Mesodermal cell (in vitro differentiated cells): Measurements from ENCODE around the gene CGNL1.

Experiments used
- H3K27ac ChIP-seq: 2 replicates; pipeline ENCODE4 v1.7.0; 2013; ENCODE audit warnings: mild to moderate bottlenecking, low read depth, low read length, moderate library complexity; ENCODE audit not compliant: severe bottlenecking
- H3K36me3 ChIP-seq: 2 replicates; pipeline ENCODE4 v1.7.1; 2013; ENCODE audit warnings: mild to moderate bottlenecking, low read length, moderate library complexity; ENCODE audit not compliant: control insufficient read depth, insufficient read depth
- H3K4me1 ChIP-seq: one replicate; pipeline ENCODE4 v1.7.1; 2013; ENCODE audit warnings: mild to moderate bottlenecking, low read length; ENCODE audit not compliant: insufficient read depth, control insufficient read depth, poor library complexity, severe bottlenecking
- H3K4me3 ChIP-seq: 2 replicates; pipeline ENCODE4 v1.7.0; 2013; ENCODE audit warnings: low read length, control low read depth, mild to moderate bottlenecking; ENCODE audit not compliant: insufficient read depth, poor library complexity, severe bottlenecking; ENCODE audit errors: extremely low read depth
- H3K9me3 ChIP-seq: 2 replicates; pipeline ENCODE4 v1.7.1; 2013; ENCODE audit warnings: mild to moderate bottlenecking, low read length, moderate library complexity; ENCODE audit not compliant: control insufficient read depth
- WGBS, 2 experiments: methylation state at CpG; one replicate each; pipeline ENCODE4 v1.1.5; 2013; ENCODE audit warnings: missing lambda C conversion rate in 2 of 2; ENCODE audit not compliant: insufficient coverage in 2 of 2; 5-methylcytosine and 5-hydroxymethylcytosine counted together

The CGNL1 gene

DNA sequence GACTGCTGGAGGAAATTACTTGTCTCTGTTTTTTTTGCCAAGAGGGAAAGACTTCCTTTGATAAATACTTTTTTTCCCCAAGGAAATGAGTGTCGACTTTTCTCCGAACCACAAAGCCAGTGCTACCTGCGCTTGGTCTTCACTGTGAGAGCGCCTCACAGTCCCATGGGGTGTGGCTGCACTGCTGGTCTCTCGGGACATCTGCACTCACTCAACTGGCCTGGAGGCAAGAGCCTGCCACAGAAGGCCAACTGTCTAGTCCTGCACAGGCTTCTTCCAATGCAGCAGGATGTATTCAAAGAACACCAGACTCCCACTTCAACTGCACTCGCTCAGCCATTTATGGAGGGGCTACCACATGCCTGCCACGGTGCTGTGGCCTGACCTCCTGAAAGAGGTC, 40.6 kb upstream of the CGNL1 start:
- no peak overlapping the region for H3K27ac ChIP-seq
- no peak overlapping the region for H3K4me3 ChIP-seq
- WGBS, 2 experiments, result 85 to 92% methylated on average over 5 to 7 of the region's 7 CpGs
- H3K9me3 ChIP-seq, result no peaks in the 10 kb centered on the region
- H3K4me1 ChIP-seq, result peaks cover 49% of the 10 kb centered on the region
- no peaks in the 10 kb centered on the region for H3K36me3 ChIP-seq

DNA sequence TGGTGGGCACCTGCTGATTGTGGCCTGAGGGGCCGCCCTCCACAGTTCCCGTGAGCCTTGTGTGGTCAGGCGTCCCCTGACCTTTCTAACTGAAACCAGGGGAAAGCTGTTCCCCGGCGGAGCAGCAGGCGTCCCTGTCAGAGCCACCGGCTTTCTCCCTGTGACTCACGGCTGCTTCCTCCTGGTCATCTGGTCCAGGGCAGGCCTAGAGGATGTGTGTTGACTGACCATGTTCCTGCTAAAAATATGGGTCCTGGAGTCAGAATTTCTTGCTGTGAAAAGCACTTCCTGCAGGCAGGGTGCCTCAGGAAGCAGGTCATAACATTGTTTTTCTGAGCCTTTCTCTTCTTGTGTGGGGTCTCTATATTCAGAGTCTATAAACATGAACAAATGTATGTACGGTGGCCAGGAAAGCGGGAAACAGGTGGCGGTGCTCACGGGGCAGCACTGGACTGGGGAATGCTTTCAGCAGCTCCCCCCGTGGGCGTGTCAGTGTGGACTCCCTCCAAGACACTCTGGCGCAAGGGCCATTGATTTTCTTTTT, 38.4 kb upstream of the CGNL1 start:
- WGBS, 2 experiments, result 80 to 91% methylated on average over 10 to 14 of the region's 15 CpGs
- Histone ChIP-seq H3K4me1 (peaks cover 51% of the 10 kb centered on the region), H3K27ac (no peak overlapping the region)

DNA sequence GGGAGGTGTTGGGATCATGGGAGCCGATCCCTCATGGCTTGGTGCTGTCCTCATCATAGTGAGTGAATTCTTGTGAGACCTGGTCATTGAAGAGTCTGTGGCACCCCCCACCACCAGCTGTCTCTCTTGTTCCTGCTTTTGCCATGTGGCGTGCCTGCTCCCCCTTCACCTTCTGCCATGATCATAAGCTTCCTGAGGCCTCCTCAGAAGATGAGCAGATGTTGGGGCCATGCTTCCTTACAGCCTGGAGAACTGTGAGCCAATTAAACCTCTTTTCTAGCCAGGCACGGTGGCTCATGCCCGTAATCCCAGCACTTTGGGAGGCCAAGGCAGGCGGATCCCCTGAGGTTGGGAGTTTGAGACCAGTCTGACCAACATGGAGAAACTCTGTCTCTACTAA, 37.0 kb upstream of the CGNL1 start:
- 82 to 88% methylated on average over 2 to 5 of the region's 5 CpGs for WGBS, 2 experiments
- Histone ChIP-seq H3K4me1 (peaks cover 39% of the 10 kb centered on the region), H3K27ac (no peak overlapping the region), H3K9me3 (no peaks in the 10 kb centered on the region), H3K36me3 (no peaks in the 10 kb centered on the region), H3K4me3 (no peak overlapping the region)

More for the DNA sequence above, 38.4 kb upstream of the CGNL1 start:
- Histone ChIP-seq H3K36me3 (no peaks in the 10 kb centered on the region), H3K4me3 (no peak overlapping the region), H3K9me3 (no peaks in the 10 kb centered on the region)

- 15% methylated on average over 2 of the region's 5 CpGs; no CpG with 5 or more reads in 1 of the 2 experiments for WGBS, 2 experiments
- Histone ChIP-seq H3K4me1 (peaks cover 29% of the 10 kb centered on the region), H3K9me3 (no peaks in the 10 kb centered on the region), H3K27ac (no peak overlapping the region), H3K36me3 (no peaks in the 10 kb centered on the region), H3K4me3 (no peak overlapping the region)
Observed at GRCh38 chr15:57340682-57341259, 35.5 kb upstream of the CGNL1 start.

GRCh38 chr15:57343048-57343447, 33.3 kb upstream of the CGNL1 start:
- Histone ChIP-seq H3K27ac (no peak overlapping the region), H3K4me1 (peaks cover 21% of the 10 kb centered on the region), H3K4me3 (no peak overlapping the region), H3K36me3 (no peaks in the 10 kb centered on the region), H3K9me3 (peaks cover 2% of the 10 kb centered on the region)
- WGBS, 2 experiments, result 79 to 89% methylated on average over 6 to 7 of the region's 7 CpGs

DNA sequence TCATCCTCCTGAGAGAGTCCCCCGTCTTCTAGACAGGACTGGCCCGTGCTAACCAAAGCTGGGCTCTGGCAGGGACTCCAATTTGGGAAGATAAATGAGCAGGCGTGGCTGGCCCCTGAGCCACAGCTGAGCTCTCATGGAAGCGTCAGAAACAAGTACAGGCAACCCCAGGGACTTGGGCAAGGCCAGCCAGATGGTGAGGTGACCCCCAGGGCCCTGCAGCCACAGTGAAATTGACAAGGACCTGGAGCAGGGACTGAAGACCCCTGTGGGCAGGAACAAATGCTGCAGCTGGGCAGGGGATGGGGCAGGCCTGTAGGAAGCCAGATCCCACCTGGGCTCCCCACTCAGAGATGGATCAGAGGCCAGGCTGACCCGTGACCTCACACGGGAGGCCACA, 32.8 kb upstream of the CGNL1 start:
- WGBS, 2 experiments, result 65 to 78% methylated on average over 4 to 6 of the region's 6 CpGs
- Histone ChIP-seq H3K27ac (no peak overlapping the region), H3K4me1 (peaks cover 18% of the 10 kb centered on the region), H3K9me3 (peaks cover 5% of the 10 kb centered on the region), H3K36me3 (no peaks in the 10 kb centered on the region), H3K4me3 (no peak overlapping the region)

DNA sequence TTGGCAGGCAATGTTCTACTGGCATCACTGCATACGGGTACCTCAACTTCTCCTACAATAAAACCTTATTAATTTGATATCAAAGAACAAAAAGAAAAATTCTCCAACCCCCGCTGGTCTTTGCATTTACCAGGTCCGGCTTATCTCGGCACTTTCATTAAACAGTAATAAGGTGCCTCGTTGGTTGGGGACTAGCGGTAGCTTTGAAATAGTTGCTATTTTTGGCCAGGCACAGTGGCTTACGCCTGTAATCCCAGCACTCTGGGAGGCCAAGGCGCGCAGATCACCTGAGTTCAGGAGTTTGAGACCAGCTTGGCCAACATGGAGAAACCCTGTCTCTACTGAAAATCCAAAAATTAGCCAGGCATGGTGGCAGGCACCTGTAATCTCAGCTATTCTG, 32.0 kb upstream of the CGNL1 start:
- 90 to 93% methylated on average over 8 to 9 of the region's 9 CpGs for WGBS, 2 experiments
- H3K4me3 ChIP-seq, result no peak overlapping the region
- H3K36me3 ChIP-seq, result no peaks in the 10 kb centered on the region
- peaks cover 5% of the 10 kb centered on the region for H3K9me3 ChIP-seq
- H3K27ac ChIP-seq, result no peak overlapping the region
- peaks cover 18% of the 10 kb centered on the region for H3K4me1 ChIP-seq

- H3K27ac ChIP-seq, result no peak overlapping the region
- H3K9me3 ChIP-seq, result peaks cover 5% of the 10 kb centered on the region
- H3K4me1 ChIP-seq, result peaks cover 18% of the 10 kb centered on the region
- no peaks in the 10 kb centered on the region for H3K36me3 ChIP-seq
- no peak overlapping the region for H3K4me3 ChIP-seq
- WGBS, 2 experiments, result 69 to 73% methylated on average over 3 to 4 of the region's 5 CpGs
Observed at GRCh38 chr15:57345584-57345983, 30.7 kb upstream of the CGNL1 start.

DNA sequence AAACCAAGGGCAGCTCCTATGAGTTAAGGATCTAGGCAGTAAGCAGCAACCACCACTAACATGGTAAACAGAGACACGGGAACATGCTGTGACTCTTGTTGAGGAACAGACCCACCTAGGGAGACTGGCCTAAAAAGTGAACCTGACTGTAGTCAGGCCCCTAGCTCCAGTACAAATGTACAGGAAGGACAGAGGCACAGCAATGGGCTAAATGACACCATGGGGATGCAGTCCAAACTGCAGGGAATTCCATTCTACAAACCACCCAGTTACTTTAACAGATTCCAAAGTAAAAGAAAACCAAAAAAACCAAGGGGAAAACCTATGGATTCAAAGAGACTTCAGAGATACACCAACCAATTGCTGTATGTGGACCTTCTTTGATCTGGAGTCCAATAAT, 28.2 kb upstream of the CGNL1 start:
- peaks cover 5% of the 10 kb centered on the region for H3K9me3 ChIP-seq
- H3K4me3 ChIP-seq, result no peak overlapping the region
- no peaks in the 10 kb centered on the region for H3K36me3 ChIP-seq
- peaks cover 7% of the 10 kb centered on the region for H3K4me1 ChIP-seq
- 83 to 100% methylated on average over 1 of the region's 1 CpG for whole genome bisulfite sequencing, 2 experiments
- H3K27ac ChIP-seq, result no peak overlapping the region

- Histone ChIP-seq H3K27ac (no peak overlapping the region), H3K36me3 (no peaks in the 10 kb centered on the region), H3K4me3 (no peak overlapping the region), H3K9me3 (peaks cover 5% of the 10 kb centered on the region), H3K4me1 (peaks cover 20% of the 10 kb centered on the region)
- WGBS, 2 experiments, result 95 to 98% methylated on average over 15 to 16 of the region's 17 CpGs
Observed at GRCh38 chr15:57352535-57353316, 23.6 kb upstream of the CGNL1 start.

- 83 to 85% methylated on average over 10 of the region's 10 CpGs for WGBS, 2 experiments
- Histone ChIP-seq H3K4me1 (peaks cover 22% of the 10 kb centered on the region), H3K4me3 (no peak overlapping the region), H3K9me3 (no peaks in the 10 kb centered on the region), H3K27ac (no peak overlapping the region), H3K36me3 (no peaks in the 10 kb centered on the region)
Observed at GRCh38 chr15:57353317-57353804, 22.9 kb upstream of the CGNL1 start.
